ENCODE measurements around the gene DIPK1C.
A peak's percentile ranks its signal among the peaks of the same experiment; 100 is the strongest.
"Not testable (repeated sequence)": the region's sequence is repeated elsewhere in the genome, so short reads cannot be mapped to it uniquely, and the experiment has no call there.

DIPK1C gene

DNA sequence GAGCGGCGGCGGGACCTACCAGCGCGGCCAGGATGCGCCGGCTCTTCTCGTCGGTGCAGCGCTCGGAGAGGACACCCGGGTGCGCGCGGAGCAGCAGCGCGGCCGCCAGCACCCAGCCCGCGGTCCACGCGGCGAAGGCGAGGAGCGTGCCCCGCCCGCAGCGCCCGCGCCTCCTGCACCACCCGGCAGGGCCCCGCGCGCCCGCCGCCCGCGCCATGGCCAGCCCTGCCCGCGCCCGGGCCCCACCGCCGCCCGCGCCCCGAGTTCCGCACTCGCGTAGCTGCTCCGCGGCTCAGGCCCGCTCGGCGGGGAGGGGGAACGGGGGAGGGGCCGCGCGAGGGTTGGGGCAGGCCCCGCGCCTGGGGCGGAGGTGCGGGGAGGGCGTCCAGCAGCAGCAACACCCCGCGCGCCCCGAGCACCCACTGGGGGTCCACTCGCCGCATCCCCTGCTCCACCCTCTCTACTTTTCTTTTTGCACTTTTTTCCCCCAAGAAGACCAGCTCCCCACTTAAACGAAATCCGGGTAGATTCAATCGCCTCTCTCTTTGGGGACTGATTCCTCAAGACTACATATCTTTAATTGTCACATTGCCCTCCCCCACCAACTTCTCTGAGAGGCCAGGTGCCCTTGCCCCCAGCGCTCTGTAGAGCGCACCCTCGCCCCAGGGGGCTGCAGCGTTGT lies at the start of gene DIPK1C:
DIPK1C (minus strand) TSS at position 266 of the 682 bp plus-strand sequence; CDS start at position 217, 49 bp downstream.
- no peak for DNase-seq (ENCODE audit: low read depth, low spot score)

DNA sequence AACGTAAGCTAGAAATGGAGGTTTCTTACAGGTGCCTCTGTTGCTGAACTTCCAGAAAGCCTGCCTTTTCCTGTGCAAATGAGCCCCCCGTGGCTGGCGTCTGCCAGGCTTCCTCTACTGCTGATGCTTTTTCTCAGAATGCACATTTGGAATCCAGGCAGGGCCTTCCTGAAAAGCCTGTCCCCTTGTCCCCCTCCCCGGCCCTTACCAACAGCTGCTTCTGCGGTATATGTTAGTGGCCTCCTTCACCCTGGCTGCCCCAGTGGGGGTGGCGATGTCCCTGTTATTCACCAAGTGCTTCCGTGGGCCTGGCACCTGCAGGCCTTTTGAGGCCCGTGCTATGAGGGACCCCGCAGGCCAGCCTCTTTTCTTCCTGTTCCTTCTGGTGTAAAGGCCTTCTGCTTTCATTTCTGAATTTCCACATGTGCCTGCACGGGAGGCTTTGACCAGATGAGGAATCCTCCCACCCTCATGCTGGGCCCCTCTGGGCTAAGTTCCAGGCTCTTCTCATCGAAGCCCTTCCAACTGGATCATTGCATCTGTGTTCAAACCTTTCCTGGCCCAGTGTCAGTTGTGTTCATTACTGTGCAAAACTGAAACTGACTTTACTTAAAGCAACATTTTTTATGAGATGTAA lies 49.5 kb upstream of the DIPK1C start:
- DNase-seq (ENCODE audit: low read depth, low spot score): no peak

DNA sequence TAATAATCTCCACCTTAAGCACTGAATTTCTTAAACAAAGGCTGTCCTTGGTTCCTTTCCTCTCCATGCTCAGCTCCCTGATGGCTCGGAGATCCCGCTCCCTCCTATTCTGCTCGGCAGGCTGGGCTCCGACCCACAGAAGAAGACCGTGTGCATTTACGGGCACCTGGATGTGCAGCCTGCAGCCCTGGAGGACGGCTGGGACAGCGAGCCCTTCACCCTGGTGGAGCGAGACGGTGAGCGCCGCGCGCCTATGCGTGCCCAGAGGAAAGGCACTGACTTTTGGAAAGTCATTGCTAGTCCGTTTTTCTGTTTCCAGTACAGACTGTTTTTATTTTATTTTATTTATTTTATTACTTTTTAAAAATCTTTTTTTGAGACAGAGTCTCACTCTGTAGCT lies 48.7 kb upstream of the DIPK1C start:
- DNase-seq (ENCODE audit: low read depth, low spot score): no peak

DNA sequence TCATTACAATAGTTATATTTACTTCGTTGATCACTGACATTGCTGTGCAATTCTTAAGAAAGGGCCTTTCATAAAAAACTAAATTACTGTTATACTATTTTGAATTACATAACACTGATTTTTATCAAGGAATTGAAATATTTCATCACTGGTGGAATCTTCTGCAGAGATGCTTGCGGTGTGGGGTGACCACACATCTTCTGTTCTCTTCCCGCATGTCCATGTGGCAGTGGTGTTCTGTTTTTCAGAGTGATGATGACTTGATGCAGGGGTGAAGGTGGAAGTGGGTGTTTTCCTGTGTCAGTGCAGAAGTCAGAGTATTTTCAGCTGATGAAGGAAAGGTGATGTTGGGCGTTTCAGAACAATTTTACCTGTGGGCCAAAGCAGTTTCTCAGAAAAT lies 46.0 kb upstream of the DIPK1C start:
- no peak for DNase-seq (ENCODE audit: low read depth, low spot score)

DNA sequence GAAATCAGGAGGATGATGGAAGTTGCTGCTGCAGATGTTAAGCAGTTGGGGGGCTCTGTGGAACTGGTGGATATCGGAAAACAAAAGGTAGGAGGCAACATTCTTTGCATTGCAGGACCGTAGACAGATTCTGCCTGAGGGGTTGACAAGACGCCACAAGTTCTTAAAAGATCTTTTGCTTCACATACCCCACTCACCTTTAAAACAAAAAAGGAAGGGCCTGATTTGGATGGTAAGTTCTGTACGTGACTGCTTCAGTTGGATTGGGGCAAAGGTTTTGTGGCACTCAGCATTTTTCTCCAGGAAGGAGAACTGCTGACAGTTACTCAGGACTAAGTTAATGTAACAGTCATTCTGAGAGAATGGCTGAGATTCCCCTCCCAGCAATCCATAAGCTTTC lies 44.3 kb upstream of the DIPK1C start:
- DNase-seq (ENCODE audit: low read depth, low spot score): no peak

DNA sequence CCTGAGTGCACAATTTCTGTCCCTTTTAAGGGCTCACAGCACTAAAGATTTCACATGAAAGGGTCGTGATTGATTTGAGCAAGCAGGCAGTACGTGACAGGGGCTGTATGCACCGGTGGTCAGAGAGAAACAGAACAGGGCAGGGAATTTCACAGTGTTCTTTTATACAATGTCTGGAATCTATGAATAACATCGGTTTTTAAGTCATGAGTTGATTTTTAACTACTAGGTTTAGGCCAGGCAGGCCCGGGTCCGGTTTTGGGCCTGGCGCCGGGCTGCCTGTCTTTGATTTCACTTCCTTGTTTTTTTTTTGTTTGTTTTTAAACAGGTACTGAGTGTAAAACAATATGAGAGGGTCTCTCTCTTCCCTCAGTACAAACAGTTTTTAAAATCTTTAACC lies 43.7 kb upstream of the DIPK1C start:
- DNase-seq (ENCODE audit: low read depth, low spot score): not testable (repeated sequence)

DNA sequence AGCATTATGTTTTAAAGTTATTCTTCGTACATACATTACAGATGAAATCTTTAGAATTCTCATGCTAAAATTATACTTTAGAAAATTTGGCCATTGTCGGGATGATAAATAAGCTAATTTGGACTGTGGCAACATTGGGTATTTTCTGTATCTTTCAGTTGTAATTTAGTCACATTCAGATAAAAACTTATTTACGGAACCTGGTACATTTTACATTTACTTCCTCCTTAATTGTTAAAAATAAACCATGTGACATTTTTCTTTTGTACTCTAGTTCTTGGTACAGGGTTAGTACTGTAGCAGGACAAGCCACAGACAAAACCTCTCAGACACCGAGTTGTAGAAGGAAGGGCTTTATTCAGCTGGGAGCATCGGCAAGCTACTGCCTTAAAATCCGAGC lies 43.3 kb upstream of the DIPK1C start:
- no peak for DNase-seq (ENCODE audit: low read depth, low spot score)

DNA sequence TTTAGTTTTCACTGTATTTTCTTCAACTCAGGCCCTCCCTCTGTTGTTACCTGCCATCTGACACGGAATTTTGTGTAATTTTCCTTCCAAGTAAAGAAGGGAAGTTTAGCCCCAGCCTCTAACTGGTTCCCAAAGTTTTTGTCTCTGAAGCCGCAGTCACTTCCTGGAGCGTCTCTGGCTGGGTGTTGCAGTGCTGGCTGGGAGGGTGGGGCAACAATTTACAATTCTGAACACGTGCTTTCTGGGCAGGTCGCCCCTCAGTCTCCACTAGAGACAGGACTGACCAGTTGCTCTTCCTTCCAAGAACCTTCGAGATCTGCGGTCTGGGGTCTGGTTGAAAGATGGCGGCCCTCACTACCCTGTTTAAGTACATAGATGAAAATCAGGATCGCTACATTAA lies 42.5 kb upstream of the DIPK1C start:
- DNase-seq (ENCODE audit: low read depth, low spot score): no peak

DNA sequence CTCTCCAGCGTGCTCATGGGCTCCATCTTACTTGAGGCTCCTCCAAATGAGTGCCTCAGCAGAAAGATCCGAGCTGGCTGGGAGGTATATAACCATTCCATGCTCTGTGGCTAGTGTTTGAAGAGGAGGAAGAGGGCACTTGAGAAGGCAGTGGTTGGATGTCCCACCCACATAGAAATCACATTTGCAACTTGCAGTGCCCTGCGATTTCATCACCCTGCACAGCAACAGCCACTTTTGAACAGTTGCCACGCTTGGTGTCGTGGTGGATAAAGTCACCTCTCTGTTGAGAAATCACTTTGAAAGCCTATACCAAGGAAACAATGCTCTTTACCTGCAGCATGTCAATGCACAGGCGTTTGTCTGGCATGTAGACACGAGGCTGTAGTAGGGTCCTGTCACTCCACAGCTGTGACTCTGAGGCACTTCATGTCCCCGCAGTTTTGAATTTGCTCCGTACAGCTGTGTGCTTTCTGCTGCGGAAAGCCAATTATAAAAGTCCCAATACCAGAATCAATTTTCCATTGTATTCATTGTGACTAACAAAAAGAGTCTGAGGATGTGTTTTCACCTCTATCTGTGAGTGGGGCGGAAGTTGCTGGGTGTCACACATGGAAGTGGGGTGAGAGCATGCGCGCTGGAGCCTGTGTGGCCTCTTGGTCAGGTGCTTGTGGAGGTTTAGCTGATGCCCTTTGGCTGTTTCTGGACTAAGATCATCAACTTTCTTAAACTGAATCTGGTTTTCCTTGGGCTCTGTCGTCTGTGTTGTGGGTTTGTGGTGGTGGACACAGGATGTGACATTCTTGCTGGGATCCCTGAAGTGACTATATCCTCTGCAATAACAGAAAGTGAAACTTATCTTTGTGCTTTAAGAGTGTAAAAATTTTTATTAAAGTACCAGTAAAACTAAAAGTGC lies 41.9 kb upstream of the DIPK1C start:
- no peak for DNase-seq (ENCODE audit: low read depth, low spot score)

DNA sequence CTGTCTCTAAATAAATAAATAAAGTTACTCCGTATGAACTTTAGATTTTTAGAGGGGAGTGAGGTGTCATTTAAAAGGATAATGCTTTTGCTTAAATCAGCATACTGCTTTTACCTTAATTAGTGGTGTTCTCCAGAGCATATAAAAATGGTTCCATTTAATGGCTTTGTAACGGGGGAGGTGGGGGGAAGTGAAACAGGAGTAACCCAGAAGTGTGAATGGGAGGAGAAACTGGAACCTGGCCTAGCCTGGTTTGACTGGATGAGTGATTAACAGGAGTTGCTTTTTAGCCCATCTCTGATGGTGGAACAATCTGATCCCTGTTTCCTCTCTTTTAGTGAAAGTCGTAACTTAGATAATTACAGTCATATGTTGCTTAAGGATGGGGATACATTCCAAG lies 40.7 kb upstream of the DIPK1C start:
- DNase-seq (ENCODE audit: low read depth, low spot score): no peak

DNA sequence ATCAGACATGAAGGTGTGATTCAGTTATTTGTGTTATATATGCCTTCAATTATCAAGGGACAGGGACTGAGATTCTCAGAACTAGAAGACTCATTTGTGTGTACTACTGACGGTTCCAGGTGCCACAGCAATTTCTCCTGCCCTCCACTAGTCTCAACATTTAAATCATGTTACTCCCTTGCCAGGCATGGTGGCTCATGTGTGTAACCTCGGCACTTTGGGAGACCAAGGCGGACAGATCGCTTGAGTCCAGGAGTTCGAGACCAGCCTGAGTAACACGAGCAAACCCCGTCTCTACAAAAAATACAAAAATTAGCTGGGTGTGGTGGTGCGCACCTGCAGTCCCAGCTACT lies 40.2 kb upstream of the DIPK1C start:
- no peak for DNase-seq (ENCODE audit: low read depth, low spot score)

DNA sequence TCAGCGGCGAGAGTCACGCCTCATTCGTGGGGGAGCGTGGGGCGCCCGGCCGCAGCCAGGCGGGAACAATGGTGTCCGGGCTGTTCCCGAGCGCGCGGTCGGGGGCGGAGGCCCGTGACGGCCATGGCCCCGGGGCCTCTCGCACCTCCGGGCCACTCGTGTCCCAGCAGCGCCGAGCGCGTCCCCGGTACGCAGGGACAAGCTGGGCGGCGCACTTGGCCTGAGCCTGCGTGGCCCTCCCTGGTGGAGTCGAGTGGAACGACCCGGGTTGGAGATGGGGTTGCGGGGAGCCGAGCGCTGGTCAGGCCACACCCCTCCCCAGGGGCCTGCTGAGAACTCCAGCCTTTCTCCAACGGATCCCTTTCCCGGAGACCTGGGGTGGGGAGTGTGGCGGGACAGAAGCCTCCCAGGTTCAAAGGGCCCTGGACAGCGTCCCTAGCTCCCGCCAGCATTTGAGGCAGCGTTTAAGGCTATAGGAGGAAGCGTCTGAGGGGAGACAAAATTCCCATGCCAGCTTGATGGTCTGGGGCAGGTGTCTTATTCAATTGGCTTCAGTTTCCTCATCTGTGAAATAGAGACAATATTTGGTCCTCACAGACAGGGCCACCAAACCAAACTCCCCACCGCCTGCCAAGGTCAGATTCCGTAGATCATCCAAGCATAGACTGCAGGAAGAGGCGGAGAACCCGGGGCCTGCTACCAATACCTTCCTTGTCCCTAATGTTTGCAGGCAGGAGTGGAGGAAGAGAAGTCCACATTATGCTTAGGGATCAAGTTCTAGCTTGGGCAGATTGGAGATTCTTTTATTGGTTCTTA lies 39.6 kb upstream of the DIPK1C start:
- no peak for DNase-seq (ENCODE audit: low read depth, low spot score)

DNA sequence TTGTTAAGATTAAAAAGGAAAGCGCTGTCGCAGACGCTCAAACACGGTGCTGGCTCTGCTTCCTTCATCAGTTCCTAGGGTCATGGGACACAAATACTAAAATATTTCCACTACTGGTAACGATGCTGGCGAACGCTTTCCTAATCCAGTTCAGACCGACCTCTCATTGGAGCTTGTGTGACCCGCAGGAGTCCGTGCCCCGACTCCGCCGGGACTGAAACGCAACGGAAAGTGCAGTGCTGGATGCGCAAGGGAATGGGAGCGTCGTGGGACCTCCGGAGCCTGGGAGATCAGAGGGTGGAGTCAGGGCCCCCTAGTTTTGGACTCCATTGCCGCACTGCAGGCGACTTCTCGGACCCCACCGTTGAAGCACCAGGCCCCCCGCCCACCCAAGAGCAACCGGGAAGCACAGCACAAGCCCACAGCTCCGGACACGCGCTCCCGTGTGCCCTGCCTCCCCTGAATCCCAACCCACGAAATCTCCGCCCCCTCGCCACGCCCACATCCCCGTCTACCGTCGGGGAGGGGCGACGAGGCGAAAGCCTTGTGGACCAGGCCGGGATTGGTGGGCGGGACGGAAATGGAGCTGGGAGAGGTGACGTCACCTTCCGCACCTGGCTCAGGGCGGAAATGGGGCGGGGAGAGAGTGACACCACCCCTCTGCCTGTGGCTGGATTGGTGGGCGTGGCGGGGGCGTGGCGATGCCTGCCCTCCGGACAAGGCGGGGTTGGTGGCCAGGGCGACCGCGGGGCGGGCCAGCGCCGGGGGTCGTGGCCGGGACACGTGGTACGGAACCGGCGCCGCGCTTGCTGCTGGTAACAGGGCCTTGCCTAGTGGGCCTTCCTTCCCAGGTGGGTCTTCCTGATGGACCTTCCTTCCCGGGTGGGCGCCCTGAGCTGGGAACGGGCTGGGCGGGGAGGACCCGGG lies 38.7 kb upstream of the DIPK1C start, which contains the start of gene CNDP2:
CNDP2 (plus strand) TSS at position 783 of the 927 bp plus-strand sequence. CDS start 3,611 bp downstream, outside the sequence.
- peak; percentile 96 for DNase-seq (ENCODE audit: low read depth, low spot score)

DNA sequence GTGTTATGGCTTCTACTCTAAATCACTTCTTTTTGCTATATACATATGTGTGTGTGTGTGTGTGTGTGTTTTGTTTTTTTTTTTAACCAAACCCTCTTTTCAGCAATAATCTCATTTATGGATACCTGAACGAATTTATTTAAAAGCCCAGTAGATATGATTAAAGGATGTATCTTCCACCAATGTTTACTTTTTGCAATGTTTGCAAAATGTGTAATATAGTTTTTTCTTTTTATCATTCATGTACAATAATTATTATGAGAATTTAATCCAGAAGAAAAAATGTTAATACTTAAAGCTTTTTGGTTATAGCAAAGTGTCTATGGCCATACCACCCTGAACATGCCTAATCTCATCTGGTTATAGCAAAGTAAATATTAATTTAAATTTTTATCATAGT lies 37.4 kb upstream of the DIPK1C start:
- no peak for DNase-seq (ENCODE audit: low read depth, low spot score)

DNA sequence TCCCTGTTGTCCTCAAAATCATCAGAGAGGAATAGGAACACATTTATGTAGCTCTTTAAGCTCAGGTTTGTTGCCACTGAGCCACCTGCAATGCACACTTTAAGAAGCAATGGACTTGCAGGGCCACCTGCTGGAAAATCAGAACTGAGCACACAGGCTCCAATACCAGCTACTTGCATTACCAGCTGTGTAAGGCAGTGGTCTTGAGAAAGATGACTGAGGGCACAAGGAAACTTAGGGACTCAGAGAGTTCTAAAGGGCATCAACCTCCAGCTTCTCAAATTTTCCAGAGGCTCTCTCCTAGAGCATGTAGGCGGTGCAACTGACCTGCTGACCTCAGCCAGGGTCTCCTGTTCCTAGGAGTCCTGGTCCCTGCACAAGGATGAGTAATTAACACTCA lies 36.6 kb upstream of the DIPK1C start:
- no peak for DNase-seq (ENCODE audit: low read depth, low spot score)

DNA sequence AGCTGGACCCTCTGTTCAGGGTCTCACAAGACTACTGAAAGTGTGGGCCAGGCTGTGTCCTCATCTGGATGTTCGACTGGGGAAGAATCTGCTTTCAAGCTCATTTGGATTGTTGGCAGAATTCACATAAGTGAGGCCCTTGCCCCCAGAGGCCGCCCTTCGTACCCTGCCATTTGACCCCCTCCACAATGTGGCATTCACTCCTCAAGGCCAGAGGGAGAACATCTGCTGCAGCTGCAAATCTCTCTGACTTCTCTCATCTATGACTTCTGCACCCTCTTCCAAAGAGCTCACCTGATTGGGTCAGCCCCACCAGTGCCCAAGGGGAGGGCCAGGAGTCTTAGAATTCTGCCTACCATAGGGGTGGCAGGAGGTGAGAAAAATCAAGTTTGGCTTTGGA lies 35.2 kb upstream of the DIPK1C start:
- no peak for DNase-seq (ENCODE audit: low read depth, low spot score)

DNA sequence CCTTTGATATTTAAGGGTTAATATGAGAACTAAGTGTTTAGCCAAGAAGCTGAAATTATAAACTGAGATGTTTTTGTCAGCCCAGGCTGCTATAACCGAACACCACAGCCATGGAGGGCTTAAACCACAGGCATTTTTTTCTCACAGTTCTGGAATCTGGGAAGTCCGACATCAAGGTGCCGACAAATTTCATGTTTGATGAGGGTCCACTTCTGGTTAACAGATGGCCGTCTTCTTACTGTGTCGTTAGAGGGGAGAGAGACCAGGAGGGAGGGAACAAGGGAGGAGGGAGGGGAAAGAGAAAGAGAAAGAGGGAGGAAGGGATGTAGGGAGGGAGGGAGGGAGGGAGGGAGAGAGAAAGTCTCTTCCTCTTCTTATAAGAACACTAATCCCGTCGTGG lies 32.6 kb upstream of the DIPK1C start:
- no peak for DNase-seq (ENCODE audit: low read depth, low spot score)

DNA sequence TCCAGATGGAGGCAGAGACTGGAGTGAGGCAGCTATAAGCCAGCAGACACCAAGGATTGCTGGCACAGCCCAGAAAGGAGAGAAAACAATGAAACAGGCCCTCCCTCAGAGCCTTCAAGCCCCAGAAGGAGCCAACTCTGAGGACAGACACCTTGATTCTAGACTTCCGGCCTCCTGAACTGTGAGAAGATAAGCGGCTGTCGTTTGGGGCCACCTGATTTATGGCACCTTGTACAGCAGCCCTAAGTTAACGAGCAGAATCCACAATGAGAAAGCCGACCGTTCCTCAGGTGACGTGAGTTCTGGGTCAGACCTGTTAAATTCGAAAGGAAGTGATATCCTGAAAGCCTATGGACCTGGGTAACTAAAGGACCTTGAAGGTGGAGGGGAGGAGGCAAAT lies 31.8 kb upstream of the DIPK1C start:
- DNase-seq (ENCODE audit: low read depth, low spot score): no peak

DNA sequence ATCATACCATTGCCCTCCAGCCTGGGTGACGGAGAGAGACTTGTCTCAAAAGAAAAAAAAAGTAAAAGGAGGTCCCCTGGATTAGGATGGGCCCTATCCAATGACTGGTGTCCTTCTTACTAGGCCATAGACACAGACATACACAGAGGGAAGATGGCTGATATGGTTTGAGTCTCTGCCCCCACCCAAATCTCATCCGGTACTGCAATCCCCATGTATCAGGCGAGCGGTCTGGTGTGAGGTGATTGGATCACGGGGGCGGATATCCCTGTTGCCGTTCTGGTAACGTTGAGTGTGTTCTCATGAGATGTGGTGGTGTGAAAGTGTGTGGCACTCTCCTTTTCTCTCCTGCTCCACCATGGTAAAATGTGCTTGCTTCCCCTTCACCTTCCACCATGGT lies 31.2 kb upstream of the DIPK1C start:
- no peak for DNase-seq (ENCODE audit: low read depth, low spot score)

DNA sequence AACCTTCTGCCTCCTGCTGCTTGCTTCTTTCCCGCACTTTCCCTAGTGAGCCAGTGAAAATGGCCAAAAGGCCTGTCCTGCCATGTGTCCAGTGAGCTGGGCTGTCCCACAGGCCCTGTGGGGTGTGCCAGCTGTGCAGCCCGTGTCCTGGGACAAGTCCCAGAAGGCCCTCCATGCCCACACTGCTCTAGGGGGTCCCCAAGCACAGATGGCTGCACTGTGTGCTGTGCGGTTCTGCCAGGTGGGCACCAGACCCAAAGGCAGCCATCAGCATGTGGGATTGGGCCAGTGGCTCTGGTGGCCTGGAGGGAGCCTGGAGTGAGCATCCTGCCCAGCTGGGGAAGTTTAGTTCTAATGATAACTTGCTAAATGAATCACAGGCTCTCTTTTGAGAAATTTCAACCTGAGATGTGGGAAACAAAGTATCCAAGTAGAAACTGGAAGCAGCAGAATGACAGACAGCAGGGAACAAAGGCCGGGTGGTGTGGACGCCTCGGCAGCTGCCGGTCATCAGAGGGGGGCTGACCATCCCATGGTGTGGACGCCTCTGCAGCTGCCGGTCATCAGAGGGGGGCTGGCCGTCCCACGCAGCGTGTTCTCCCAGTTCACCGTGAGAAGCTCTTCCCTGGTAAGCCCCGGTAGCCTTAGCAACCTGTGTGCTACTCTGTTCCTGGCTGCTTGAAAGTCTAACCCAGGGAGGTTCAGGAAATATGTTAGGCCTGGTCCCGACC lies 29.2 kb upstream of the DIPK1C start:
- no peak for DNase-seq (ENCODE audit: low read depth, low spot score)
